Neuronal stem cell (in vitro differentiated cells): ENCODE data around the gene DNMT3B.
"Not testable (repeated sequence)": the region's sequence is repeated elsewhere in the genome, so short reads cannot be mapped to it uniquely, and the experiment has no call there.

Experiments used
- DNase-seq: peaks from one replicate; pipeline ENCODE4 v3.0.0-alpha.2; 2013; ENCODE audit warnings: low spot score
- H2AFZ ChIP-seq: one replicate; pipeline ENCODE4 v1.6.1; 2013; ENCODE audit warnings: mild to moderate bottlenecking, low read length, inconsistent platforms
- H2AK5ac ChIP-seq: 2 replicates; pipeline ENCODE4 v1.6.1; 2013; ENCODE audit warnings: low read depth, mild to moderate bottlenecking, inconsistent platforms, low read length, moderate library complexity, mixed read lengths
- H2BK120ac ChIP-seq: 2 replicates; pipeline ENCODE4 v1.6.1; 2013; ENCODE audit warnings: low read depth, mild to moderate bottlenecking, inconsistent platforms, low read length, moderate library complexity, mixed read lengths
- H2BK12ac ChIP-seq: one replicate; pipeline ENCODE4 v1.6.1; 2013; ENCODE audit warnings: low read length, inconsistent platforms
- H2BK15ac ChIP-seq: 2 replicates; pipeline ENCODE4 v1.6.1; 2013; ENCODE audit warnings: mild to moderate bottlenecking, low read length, inconsistent platforms, mixed read lengths
- H2BK5ac ChIP-seq: one replicate; pipeline ENCODE4 v1.6.1; 2013; ENCODE audit warnings: inconsistent platforms, mild to moderate bottlenecking, low read length, moderate library complexity
- H3K14ac ChIP-seq: one replicate; pipeline ENCODE4 v1.6.1; 2013; ENCODE audit warnings: low read length, inconsistent platforms
- H3K18ac ChIP-seq: 2 replicates; pipeline ENCODE4 v1.6.1; 2013; ENCODE audit warnings: low read length, inconsistent platforms
- H3K23ac ChIP-seq: 2 replicates; pipeline ENCODE4 v1.6.1; 2013; ENCODE audit warnings: low read depth, mild to moderate bottlenecking, mixed read lengths, low read length, inconsistent platforms; ENCODE audit not compliant: poor library complexity
- H3K27ac ChIP-seq: replicated peaks from 3 replicates; pipeline ENCODE4 v1.5.1; 2013; ENCODE audit warnings: low read length, inconsistent platforms
- H3K27me3 ChIP-seq, 3 experiments: 2 replicates each; pipeline ENCODE4 v1.6.1; 2013; ENCODE audit warnings: low read length in 3 of 3, mild to moderate bottlenecking in 2 of 3, inconsistent platforms in 1 of 3, low read depth in 1 of 3, mixed read lengths in 1 of 3, moderate library complexity in 1 of 3; ENCODE audit not compliant: control insufficient read depth in 3 of 3, insufficient read depth in 3 of 3
- H3K36me3 ChIP-seq, 2 donors: replicated peaks in 1 of 2; 2 replicates each; pipeline ENCODE4 v1.6.1; 2013; ENCODE audit warnings: low read length in 2 of 2; ENCODE audit not compliant: control insufficient read depth in 2 of 2, insufficient read depth in 2 of 2
- H3K4ac ChIP-seq: 2 replicates; pipeline ENCODE4 v1.6.1; 2013; ENCODE audit warnings: inconsistent platforms, mild to moderate bottlenecking, low read length, moderate library complexity
- H3K4me1 ChIP-seq, 2 donors: 1 replicate in 1 of 2; 2 replicates in 1 of 2; pipeline ENCODE4 v1.6.1; 2013; ENCODE audit warnings: low read length in 2 of 2, low read depth in 1 of 2; ENCODE audit not compliant: control insufficient read depth in 2 of 2, insufficient read depth in 1 of 2
- H3K4me2 ChIP-seq: one replicate; pipeline ENCODE4 v1.6.1; 2013; ENCODE audit warnings: mild to moderate bottlenecking, low read length, inconsistent platforms; ENCODE audit not compliant: insufficient read depth, poor library complexity, severe bottlenecking
- H3K4me3 ChIP-seq, 2 donors: 2 replicates each; pipeline ENCODE4 v1.5.1; 2013; ENCODE audit warnings: low read length in 2 of 2, mild to moderate bottlenecking in 2 of 2, inconsistent platforms in 1 of 2, moderate library complexity in 1 of 2
- H3K79me1 ChIP-seq: one replicate; pipeline ENCODE4 v1.6.1; 2013; ENCODE audit warnings: low read depth, mild to moderate bottlenecking, inconsistent platforms, low read length, moderate library complexity
- H3K9ac ChIP-seq: one replicate; pipeline ENCODE4 v1.6.1; 2013; ENCODE audit warnings: mild to moderate bottlenecking, low read depth, low read length, inconsistent platforms; ENCODE audit not compliant: poor library complexity
- H3K9me3 ChIP-seq, 2 donors: replicated peaks in 1 of 2; 2 replicates each; pipeline versions ENCODE3 to v1.6.1; 2013; ENCODE audit warnings: low read length in 2 of 2, mild to moderate bottlenecking in 2 of 2, inconsistent platforms in 1 of 2, low read depth in 1 of 2, mixed read lengths in 1 of 2, moderate library complexity in 1 of 2; ENCODE audit not compliant: control insufficient read depth in 2 of 2, insufficient read depth in 1 of 2
- H4K8ac ChIP-seq: one replicate; pipeline ENCODE4 v1.6.1; 2013; ENCODE audit warnings: low read depth, mild to moderate bottlenecking, inconsistent platforms, low read length, moderate library complexity
- H4K91ac ChIP-seq: one replicate; pipeline ENCODE4 v1.6.1; 2013; ENCODE audit warnings: low read length, low read depth, mild to moderate bottlenecking, inconsistent platforms; ENCODE audit not compliant: poor library complexity
- WGBS, 2 donors: extraction: QIAGEN DNeasy Blood & Tissue Kit; methylation state at CpG; one replicate each; pipeline ENCODE4 v1.1.7; 2013; ENCODE audit warnings: missing lambda C conversion rate in 2 of 2, mixed read lengths in 1 of 2; ENCODE audit not compliant: insufficient read length in 2 of 2, insufficient replicate concordance in 1 of 2; ENCODE audit errors: extremely low coverage in 2 of 2; 5-methylcytosine and 5-hydroxymethylcytosine counted together

DNMT3B gene

DNA sequence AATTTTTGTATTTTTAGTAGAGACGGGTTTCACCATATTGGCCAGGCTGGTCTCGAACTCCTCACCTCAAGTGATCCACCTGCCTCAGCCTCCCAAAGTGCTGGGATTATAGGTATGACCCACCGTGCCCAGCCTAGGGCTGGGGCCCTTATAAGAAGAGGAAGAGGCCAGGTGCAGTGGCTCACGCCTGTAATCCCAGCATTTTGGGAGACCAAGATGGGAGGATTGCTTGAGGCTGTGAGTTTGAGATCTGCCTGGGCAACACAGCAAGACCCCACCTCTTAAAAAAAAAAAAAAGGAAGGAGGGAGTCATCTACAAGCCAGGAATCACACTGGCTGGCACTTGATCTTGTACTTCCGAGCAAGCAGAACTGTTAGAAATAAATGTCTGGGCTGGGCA is 32.9 kb upstream of the DNMT3B start:
- H3K4me1 ChIP-seq, H2BK5ac ChIP-seq, H3K4ac ChIP-seq, H3K23ac ChIP-seq, H3K14ac ChIP-seq, H3K4me2 ChIP-seq, H3K27ac ChIP-seq, H3K18ac ChIP-seq, H3K4me3 ChIP-seq, H4K91ac ChIP-seq, H3K79me1 ChIP-seq, H2BK15ac ChIP-seq, H4K8ac ChIP-seq, H3K9me3 ChIP-seq, DNase-seq, H3K9ac ChIP-seq, H2AK5ac ChIP-seq, H2AFZ ChIP-seq, H2BK12ac ChIP-seq, H3K27me3 ChIP-seq, H2BK120ac ChIP-seq: not testable (repeated sequence)
- peaks cover 0 to 19% of the 10 kb centered on the region in 2 donors for H3K36me3 ChIP-seq
- no CpG with 5 or more reads among the region's 5 CpGs for WGBS, 2 donors

GRCh38 chr20:32731882-32732266 is 30.3 kb upstream of the DNMT3B start:
- Histone ChIP-seq H2AFZ (no peak overlapping the region), H3K14ac (no peak overlapping the region), H3K79me1 (no peaks in the 10 kb centered on the region), H3K27me3 (no peaks in the 10 kb centered on the region), H3K27ac (no peak overlapping the region), H3K4me3 (no peak overlapping the region), H3K18ac (no peak overlapping the region), H3K23ac (no peak overlapping the region), H4K8ac (no peak overlapping the region), H3K4ac (no peak overlapping the region), H2BK5ac (no peak overlapping the region), H2BK120ac (no peak overlapping the region), H3K9me3 (no peaks in the 10 kb centered on the region), H3K4me2 (no peak overlapping the region), H3K4me1 (no peaks in the 10 kb centered on the region), H2AK5ac (no peak overlapping the region), H4K91ac (no peak overlapping the region), H3K9ac (no peak overlapping the region), H2BK12ac (no peak overlapping the region), H3K36me3 (peaks cover 0 to 8% of the 10 kb centered on the region in 2 donors), H2BK15ac (no peak overlapping the region)
- WGBS, 2 donors: no CpG with 5 or more reads among the region's 4 CpGs
- DNase-seq: no peak

- H4K91ac ChIP-seq: no peak overlapping the region
- no peak overlapping the region for H2AFZ ChIP-seq
- peaks cover 4% of the 10 kb centered on the region for H3K79me1 ChIP-seq
- no peak overlapping the region for H4K8ac ChIP-seq
- no peak overlapping the region for H3K18ac ChIP-seq
- H3K9ac ChIP-seq: no peak overlapping the region
- H3K4ac ChIP-seq: no peak overlapping the region
- no peak overlapping the region for H2BK15ac ChIP-seq
- H3K27ac ChIP-seq: no peak overlapping the region
- no peak overlapping the region for H2BK12ac ChIP-seq
- H3K23ac ChIP-seq: no peak overlapping the region
- no peak overlapping the region for H2AK5ac ChIP-seq
- no peak overlapping the region for H2BK5ac ChIP-seq
- H3K9me3 ChIP-seq: no peaks in the 10 kb centered on the region
- DNase-seq: no peak
- H3K36me3 ChIP-seq: peaks cover 0 to 2% of the 10 kb centered on the region in 2 donors
- H2BK120ac ChIP-seq: no peak overlapping the region
- peaks cover 2 to 4% of the 10 kb centered on the region in 2 donors for H3K4me1 ChIP-seq
- H3K14ac ChIP-seq: no peak overlapping the region
- WGBS, 2 donors: no CpG with 5 or more reads among the region's 7 CpGs
- no peak overlapping the region for H3K4me3 ChIP-seq
- H3K27me3 ChIP-seq: no peaks in the 10 kb centered on the region
- no peak overlapping the region for H3K4me2 ChIP-seq
Measured at GRCh38 chr20:32737371-32738223, 24.6 kb upstream of the DNMT3B start.

DNA sequence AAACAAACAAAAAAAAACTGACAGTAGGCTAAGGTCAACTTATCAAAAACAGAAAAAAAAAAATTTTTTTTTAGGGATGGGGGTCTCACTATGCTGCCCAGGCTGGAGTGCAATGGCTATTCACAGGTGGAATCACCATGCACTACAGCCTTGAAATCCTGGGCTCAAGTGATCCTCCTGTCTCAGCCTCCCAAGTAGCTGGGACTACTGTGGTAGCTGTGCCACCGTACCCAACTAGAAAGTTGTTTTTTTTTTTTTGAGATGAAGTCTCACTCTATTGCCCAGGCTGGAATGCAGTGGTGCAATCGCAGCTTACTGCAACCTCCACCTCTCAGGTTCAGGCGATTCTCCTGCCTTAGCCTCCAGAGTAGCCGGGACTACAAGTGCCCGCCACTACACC is 21.0 kb upstream of the DNMT3B start:
- Histone ChIP-seq H3K4ac (no peak overlapping the region), H2AK5ac (no peak overlapping the region), H3K9me3 (no peaks in the 10 kb centered on the region), H3K36me3 (no peaks in the 10 kb centered on the region), H3K9ac (no peak overlapping the region), H2AFZ (no peak overlapping the region), H3K4me1 (peaks cover 8 to 13% of the 10 kb centered on the region in 2 donors), H3K79me1 (peaks cover 7% of the 10 kb centered on the region), H3K27ac (no peak overlapping the region), H3K18ac (no peak overlapping the region), H2BK15ac (no peak overlapping the region), H3K23ac (no peak overlapping the region), H4K8ac (no peak overlapping the region), H2BK12ac (no peak overlapping the region), H3K27me3 (no peaks in the 10 kb centered on the region), H4K91ac (no peak overlapping the region), H2BK120ac (no peak overlapping the region), H2BK5ac (no peak overlapping the region), H3K4me3 (no peak overlapping the region), H3K4me2 (no peak overlapping the region), H3K14ac (no peak overlapping the region)
- no CpG with 5 or more reads among the region's 5 CpGs for WGBS, 2 donors
- no peak for DNase-seq
